NCI-H510A (cell line): Measurements from ENCODE around the gene ZNF432.
"Not testable (repeated sequence)": the region's sequence is repeated elsewhere in the genome, so short reads cannot be mapped to it uniquely, and the experiment has no call there.

Source experiments
- DNase-seq: peaks from one replicate; lab custom pipeline; 2025; lab: John Stamatoyannopoulos, UW

The ZNF432 gene

DNA sequence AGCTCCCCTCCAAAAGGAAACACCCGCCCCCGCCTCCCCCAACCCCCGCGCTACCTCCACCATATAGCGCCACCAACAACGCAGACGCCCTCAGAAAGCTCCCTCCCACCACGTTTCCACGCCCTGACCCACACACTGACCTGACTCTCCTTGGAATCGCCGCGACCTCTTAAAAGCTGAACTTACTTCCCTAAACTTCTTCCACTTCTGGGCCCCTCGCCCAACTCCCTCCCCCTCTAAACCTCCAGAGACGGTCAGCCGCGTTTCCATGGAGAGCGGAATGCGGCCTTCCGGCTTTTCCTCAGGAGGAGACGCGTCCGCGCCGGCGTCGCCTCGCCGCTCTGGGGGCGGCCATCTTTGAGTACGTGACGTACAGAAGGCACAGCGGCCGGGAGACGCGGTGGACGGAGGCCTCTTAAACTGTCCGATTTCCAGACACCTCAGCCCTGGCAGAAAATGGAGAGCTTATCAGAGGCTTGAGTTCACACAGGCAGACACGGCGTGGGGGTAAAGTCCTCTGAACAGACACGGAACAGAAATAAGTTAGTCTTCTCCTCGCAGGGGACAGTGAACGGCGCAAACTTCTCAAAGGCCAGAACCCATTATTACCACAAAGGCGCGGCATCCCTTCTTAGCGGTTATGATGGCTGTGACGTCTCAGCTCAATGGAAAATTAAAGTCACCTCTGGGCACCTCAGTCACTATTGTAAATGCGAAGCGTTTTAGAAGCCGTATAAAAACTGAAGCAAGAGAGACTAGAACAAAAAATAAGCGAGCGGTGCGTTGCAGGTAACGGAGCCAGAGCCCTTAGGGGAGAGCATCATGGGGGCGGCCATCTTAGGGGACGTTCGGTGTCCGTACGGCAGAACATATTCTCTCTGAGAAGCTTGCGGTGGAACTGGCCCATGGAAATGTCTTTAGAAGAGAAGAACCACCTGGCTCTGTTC lies at the start of gene ZNF432:
Gene ZNF432, minus strand, starts transcription at position 284 of the 947 bp plus-strand sequence. CDS start 1,970 bp downstream, outside the sequence.
- DNase-seq, result peak; percentile 81

- not testable (repeated sequence) for DNase-seq
These were observed 47.8 kb upstream of the ZNF432 start for GRCh38 chr19:52096416-52096815.

DNA sequence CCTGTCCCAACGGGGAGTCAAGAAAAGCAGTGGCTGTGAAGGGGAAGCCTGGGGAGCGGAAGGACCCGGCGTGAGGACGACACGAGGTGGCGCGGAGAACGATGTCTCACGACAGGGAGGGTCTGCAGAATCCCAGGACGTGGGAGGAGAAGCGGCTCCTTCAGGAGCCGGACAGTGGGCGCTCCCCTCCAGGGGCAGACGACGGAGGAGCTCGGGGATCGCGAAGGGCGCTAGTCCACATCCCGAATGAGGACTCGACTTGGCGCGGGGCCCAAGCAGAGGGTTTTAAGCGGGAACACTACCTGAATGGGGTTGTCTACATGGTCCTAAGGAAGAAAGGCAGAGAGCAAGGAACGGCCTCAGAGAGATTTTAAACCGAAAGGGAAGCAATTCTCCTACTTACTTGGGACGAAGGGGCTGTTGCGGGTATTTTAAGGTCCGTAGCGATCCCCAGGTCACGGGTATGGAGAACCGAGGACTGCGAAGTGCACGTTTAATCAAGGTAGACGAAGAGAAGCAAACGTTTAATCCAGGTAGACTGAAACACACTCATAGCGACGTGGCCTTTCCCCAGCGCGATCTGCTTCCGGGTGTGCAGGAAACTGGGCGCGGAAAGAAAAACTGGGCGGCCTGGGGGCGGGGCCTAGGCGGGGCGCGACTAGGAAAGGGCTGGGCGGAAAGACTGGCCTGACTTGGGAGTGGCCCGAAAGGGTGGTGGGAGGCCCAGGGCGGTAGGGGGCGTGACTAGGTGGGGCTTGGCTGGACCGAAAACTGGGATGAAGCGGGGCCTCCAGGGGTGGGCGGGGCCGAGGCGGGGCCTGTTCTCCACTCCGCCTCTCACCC lies 46.8 kb upstream of the ZNF432 start, which contains the start of gene ZNF841:
Gene ZNF841, minus strand, starts transcription at position 594 of the 843 bp plus-strand sequence. CDS start 10,964 bp downstream, outside the sequence.
- peak; percentile 71 for DNase-seq

DNA sequence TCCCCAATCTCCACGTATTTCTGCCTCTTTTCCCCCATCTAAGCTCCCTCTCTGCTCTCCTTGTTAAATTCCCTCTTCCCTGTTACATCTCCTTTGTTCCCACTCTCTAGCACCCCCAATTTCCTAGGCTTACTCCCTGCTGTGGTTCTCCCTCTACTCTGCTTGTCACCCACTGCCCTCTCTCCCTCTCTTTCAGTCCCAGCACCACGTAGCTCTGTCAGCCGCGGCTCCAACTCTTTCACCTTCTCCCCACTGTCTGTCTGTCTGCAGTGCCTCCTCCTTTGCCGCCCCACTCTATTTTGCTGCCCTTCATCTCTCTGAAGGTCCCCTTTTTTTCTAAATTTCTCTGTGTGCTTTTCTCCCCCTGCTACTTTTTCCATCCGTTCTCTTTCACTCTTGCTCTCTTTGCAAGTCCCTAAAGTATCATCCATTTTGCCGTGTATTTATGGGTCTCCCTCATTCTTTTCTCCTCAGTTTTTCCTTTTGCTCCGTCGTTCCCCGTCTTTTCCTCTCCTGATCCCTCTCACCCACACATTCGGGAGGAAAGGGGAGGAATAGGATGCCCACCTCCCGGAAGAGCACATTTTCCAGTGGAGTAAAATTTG lies 46.0 kb upstream of the ZNF432 start:
- DNase-seq, result no peak

- DNase-seq, result no peak
These were observed 37.8 kb upstream of the ZNF432 start for GRCh38 chr19:52086481-52086880.

DNA sequence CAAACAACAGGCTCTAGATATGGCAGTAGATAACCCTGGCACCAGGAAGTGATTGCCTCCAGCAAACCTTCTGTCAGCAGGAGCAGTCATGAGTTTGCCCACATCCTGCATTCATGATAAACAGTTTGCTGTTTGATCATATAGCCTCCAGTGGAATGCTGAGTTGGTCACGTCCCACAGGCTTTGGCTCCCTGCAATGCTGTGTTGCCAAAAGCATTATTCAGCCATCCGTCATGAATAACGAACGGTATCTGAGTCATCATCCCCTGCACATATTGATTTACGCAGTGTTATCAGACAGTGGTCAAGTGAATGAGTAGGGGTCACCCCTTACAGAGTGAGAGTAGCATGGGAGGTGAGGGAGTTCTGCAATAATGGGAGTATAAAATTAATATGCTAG lies 21.9 kb upstream of the ZNF432 start:
- DNase-seq, result no peak

GRCh38 chr19:52069653-52070052 lies 21.0 kb upstream of the ZNF432 start:
- no peak for DNase-seq

DNA sequence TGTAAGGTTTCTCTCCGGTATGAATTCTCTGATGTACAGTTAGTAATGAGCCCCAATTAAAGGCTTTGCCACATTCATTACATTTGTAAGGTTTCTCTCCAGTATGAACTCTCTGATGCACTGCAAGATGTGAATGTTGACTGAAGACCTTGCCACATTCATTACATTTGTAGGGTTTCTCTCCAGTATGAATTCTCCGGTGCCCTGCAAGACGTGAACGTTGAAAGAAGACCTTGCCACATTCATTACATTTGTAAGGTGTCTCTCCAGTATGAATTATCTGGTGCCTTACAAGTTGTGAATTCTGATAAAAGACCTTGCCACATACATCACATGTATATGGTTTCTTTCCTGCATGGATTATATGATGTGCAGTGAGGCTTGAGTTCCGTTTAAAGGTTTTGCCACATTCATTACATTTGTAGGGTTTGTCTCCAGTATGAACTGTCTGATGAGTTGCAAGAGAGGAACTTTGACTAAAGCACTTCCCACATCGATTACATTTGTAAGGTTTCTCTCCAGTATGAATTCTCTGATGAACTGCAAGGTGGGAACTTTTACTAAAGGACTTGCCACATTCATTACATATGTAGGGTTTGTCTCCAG lies 17.7 kb upstream of the ZNF432 start:
- DNase-seq, result no peak

GRCh38 chr19:52065399-52065798 lies 16.8 kb upstream of the ZNF432 start:
- no peak for DNase-seq

DNA sequence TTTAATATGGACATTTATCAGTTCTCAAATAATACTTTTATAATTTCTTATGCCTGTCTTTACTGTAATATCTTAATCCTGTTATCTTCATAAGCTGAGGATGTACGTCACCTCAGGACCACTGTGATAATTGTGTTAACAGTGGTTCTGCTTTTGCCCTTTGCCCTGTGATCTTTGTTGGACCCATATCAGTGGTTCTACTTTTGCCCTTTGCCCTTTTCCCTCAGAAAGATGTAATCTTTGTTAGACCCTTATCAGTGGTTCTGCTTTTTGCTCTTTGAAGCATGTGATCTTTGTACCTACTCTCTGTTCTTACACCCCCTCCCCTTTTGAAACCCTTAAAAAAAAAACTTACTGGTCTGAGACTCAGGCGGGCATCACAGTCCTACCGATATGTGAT lies 7.8 kb upstream of the ZNF432 start:
- not testable (repeated sequence) for DNase-seq

- not testable (repeated sequence) for DNase-seq
These were observed 3.1 kb upstream of the ZNF432 start for GRCh38 chr19:52051736-52052135.

DNA sequence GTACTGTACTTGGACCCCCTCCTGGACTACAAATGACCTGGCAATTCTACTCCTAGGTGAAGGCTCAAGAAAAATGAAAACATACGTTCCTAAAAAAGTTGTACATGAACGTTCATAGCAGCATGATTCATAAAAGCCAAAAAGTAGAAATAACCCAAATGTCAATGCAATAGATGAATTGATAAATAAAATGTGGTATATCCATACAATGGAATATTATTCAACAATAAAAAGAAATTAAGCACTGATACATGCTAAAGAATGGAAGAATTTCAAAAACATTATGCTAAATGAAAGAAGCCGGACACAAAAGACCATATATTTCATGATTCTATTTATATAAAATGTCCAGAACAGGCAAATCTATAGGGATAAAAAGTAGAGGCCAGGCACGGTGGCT lies 9.5 kb downstream of the ZNF432 start:
- no peak for DNase-seq

- DNase-seq, result no peak
These were observed 14.4 kb downstream of the ZNF432 start for GRCh38 chr19:52034051-52034728.

- DNase-seq, result no peak
These were observed 19.9 kb downstream of the ZNF432 start for GRCh38 chr19:52028780-52029123.

GRCh38 chr19:52028027-52028779 lies 20.4 kb downstream of the ZNF432 start, which contains the start of gene ZNF614:
TSS of gene ZNF614 (minus strand) at chr19:52028379. CDS start at chr19:52025745, 2,634 bp downstream.
- DNase-seq, result peak; percentile 83

GRCh38 chr19:52026255-52026990 lies 22.2 kb downstream of the ZNF432 start:
- DNase-seq, result not testable (repeated sequence)

DNA sequence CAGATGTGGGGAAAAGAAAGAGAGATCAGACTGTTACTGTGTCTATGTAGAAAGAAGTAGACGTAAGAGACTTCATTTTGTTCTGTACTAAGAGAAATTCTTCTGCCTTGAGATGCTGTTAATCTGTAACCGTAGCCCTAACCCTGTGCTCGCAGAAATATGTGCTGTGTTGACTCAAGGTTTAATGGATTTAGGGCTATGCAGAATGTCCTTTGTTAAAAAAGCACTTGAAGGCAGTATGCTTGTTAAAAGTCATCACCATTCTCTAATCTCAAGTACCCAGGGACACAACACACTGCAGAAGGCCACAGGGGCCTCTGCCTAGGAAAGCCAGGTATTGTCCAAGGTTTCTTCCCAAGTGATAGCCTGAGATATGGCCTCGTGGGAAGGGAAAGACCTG lies 24.2 kb downstream of the ZNF432 start:
- not testable (repeated sequence) for DNase-seq

DNA sequence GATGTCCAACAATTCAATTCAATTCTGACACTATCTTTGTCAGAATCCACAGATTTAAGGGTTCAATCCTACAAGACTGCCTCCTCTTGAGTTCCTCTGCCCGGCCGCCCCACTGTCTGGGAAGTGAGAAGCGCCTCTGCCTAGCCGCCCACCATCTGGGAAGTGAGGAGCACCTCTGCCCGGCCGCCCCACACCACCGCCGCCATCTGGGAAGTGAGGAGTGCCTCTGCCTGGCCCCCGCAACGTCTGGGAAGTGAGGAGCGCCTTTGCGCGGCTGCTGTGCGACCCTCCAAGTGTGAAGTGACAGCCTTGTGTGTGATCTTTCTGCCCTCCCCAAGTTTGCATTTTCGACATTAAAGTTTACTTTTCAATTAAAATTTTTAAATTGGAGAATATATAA lies 26.4 kb downstream of the ZNF432 start:
- no peak for DNase-seq

DNA sequence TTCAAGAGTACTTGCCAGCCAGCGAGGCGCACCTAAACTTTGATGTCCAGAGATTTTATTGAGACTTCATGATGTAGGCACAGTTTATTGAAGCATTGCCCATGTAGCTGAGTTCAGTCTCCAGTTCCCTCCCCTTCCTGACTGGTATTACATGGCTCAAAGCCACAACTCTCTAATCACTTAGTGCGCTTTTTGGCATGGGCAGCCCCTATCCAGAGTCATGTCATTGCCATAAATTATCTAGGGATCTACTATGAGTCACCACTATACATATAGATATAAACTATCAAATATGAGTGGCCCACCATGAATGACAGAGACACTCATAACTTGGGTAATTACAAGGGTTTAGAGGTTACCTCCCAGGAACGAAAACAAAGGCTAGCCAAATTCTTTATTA lies 28.1 kb downstream of the ZNF432 start:
- no peak for DNase-seq

GRCh38 chr19:52010674-52011073 lies 38.0 kb downstream of the ZNF432 start:
- no peak for DNase-seq
